M059J (cell line): ENCODE results near the gene ARHGEF28. TPM values are rescaled to one million over a fixed set of nuclear protein-coding genes. Genes with fewer than 3 reads are reported as not detected.

Experiments used
- DNase-seq: peaks from one replicate; pipeline ENCODE4 v3.0.0-alpha.2; 2012; ENCODE audit warnings: low read depth
- total RNA-seq: library from RNA; depleted of rRNA; stranded (reverse); fragments of >200 nt; shearing (Covaris generic); gene quantifications from 2 replicates; pipeline ENCODE4 v1.2.3, GENCODE V29; 2014

Gene ARHGEF28
- total RNA-seq, 1 experiment from 2014 or later = 12.0 TPM

DNA sequence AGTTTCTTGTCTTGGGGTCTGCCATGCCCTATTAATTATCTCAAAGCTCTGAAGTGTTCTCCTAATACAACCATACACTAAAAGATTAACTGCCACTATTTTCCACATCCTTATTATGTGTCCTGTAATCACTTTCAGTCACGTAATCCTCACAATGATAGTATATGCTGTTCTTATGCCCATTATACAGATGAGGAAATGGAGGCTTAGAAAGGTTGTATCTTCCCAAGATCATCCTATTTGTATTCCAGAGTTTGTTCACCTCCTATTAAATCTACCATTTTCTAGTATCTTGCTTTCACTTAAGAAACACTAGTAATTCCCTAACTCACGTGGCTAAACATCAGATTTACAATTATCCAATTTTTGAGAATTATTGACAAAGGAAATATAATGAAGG, 2.9 kb upstream of the ARHGEF28 start:
- no peak for DNase-seq

- DNase-seq = no peak
These were observed 2.0 kb upstream of the ARHGEF28 start for GRCh38 chr5:73623901-73624404.

DNA sequence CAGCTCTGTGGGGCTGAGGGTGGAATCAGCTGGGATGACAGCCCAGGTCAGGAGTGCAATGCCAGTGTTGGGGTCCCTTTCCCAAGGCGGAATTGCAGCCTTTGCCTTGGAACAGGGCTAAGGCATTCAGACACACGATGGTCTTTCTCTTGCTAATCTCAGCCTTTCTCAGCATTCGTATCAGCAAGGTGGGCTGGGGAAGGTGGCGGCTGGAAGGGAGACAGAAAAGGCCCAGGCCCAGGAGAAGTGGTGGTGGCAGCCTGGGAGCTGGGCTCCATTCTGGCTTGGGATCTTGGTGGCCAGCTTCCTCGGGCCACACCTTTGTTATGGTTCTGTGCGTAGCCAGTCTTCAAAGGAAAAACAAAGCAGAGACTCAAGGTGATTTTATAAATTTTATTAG, 1.1 kb upstream of the ARHGEF28 start:
- no peak for DNase-seq

DNA sequence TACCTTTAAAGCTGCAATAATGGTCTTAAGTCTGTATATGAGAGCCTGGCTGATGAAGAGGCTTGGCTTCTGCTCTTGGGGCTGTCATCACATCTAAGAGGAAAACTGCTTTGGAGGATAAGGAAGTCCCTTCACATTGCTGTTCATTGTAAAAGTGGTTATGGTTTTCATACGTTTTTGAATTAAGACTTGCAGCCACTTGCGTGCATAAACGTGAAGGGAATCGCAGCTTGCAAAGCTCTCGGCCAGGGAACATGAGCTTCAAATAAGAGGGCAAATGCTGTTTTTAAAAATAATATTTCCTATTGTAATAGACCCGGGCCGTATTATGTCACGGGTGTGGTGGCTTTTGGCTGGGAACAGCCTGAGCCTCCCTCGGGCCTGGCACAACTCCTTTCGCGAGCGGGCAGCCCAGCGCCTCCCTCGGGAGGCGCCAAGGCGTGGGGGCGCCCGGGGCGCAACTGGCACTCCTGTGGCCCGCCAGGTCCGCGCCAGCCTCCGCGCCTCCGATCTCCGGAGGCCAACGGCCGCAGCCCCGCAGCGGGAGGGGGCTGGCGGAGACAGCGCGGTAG, 538 bp upstream of the ARHGEF28 start:
- DNase-seq = no peak

DNA sequence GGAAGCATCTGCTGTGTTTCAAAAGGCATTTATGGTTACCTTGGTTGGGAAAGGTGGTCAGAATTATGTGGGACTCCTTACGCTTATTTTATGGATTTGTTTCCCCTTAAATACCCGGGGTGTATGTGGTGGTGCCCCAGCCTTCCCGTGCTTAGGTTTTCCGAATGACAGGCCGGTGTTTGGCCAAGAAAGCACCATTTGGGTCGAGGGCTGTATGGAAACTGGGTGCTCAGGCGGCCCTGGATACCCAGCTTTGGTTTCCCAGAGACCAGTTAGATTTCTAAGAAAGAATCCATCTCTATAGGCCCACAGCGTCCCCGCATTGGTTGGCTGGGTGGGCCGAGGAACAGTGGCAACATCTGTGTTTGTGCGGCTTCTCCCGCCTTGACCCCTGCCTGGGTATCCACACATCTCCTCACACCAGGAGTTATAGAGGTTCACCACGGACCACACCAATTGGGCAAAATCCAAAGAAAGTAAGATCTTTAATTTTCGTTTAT, 868 bp downstream of the ARHGEF28 start:
- DNase-seq = no peak

GRCh38 chr5:73629456-73629855, 3.5 kb downstream of the ARHGEF28 start:
- no peak for DNase-seq

DNA sequence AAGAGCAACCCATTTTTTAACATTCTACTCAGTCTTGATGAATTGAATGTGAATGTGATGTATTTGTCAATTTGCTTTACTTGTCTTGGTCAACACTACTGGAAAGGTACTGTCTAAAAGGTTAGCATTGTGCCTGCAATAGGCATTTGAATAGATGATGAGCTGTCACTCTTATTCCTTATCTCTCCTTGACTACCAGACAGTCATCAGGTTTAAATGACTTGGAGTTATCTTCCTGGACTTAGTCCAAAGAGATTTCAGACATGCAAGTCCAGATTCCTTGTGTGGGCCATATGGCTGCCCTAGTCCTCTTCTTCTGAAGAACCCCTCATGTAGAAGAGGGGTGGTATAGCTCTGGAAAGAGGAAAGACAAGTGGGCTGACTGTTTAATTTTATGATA, 4.8 kb downstream of the ARHGEF28 start:
- DNase-seq = no peak

DNA sequence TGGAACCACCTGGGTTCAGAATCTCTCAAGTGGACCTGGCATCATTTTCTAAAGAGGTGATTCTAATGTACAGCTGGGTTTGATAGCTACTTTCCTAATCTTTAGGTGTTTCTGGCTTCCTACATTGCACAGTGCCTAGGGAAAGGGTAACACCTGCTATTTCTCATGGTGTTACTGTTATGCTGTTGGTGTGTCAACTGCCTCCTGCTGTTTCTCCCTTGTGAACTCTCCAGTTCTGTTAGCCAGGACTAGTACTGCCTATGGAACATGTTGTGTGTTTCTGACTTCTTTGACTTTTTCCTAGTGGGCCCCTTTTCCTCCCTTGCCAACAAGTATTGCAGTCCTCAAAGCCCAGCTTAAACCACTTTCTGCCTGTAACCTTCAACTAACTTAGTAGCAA, 5.5 kb downstream of the ARHGEF28 start:
- no peak for DNase-seq

DNA sequence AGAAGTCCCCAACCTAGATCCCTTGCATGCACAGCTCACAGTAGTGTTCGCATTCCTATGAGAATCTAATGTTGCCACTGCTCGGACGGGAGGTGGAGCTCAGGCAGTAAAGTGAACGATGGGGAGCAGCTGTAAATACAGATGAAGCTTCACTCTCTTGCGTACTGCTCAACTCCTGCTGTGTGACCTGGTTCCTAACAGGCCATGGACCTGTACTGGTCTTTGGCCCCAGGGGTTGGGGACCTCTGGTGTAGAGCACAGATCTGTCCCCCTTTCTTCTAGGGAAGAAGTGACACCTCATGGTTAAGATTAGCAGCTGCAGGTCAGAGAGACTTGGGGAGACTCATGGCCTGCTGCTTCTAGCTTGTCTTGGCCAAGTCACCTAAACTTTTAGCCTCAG, 7.1 kb downstream of the ARHGEF28 start:
- no peak for DNase-seq

GRCh38 chr5:73636408-73636807, 10.4 kb downstream of the ARHGEF28 start:
- no peak for DNase-seq

DNA sequence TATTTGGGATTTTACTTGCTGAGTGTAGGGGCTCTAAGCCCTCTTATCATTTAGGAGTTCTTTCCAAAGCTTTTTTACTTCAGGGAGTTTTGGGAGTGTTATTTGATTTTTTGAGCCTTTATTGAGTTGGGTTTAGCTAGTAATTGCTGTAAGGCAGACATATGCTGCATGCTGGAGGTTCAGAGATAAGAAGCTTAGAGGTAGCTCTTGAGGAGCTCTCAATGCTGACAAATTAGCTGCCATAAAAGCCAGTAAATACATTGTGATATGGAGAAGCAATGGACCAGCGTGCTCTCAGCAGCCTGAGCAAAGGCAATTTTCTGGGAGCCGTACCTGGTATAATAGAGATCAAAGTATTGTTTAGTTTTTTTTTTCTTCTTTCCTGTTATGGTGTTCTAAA, 11.6 kb downstream of the ARHGEF28 start:
- no peak for DNase-seq

GRCh38 chr5:73638344-73639095, 12.5 kb downstream of the ARHGEF28 start:
- peak; percentile 72 for DNase-seq

DNA sequence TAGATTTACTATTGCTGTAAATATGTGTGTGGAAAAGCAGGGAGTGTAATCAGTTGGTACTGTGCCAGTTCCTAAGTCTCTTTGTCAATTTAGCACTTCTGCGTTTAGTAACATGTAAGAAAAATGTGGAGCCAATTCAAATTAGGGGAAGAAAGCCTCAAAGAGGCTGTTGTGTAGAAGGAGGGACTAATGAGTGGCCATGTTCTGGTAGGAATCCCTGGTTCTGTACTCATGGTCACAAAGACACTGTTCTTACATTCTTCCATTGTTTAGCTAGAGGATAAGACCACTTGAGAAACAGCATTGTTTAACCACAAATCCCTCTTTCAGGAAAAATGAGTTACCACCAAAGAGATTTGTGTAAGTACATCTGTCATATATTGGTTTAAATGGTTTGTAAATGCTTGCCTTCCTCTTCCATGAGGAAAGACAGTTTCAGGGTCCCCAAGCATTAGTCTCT, 14.9 kb downstream of the ARHGEF28 start:
- DNase-seq = peak; percentile 53

DNA sequence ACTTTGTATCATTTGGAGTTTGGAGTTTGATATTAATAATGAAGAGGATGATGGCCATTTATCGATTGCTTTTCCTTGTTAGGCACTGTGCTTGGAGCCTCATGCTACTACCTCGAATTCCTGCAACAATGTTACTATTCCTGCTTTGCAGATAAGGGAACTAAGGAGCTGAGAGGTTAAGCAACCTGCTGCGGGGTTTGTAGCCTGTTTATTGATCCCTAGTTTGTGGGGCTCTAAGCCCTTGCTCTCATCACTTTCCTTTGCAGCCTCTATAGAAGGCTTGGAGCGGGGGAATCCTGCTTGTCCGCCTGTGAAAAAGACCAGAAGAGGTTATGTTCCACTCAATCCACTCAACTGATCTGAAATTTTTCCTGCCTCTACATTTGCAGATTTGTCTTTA, 15.8 kb downstream of the ARHGEF28 start:
- DNase-seq = no peak

- no peak for DNase-seq
These were observed 16.3 kb downstream of the ARHGEF28 start for GRCh38 chr5:73642344-73642743.

- DNase-seq = no peak
These were observed 18.5 kb downstream of the ARHGEF28 start for GRCh38 chr5:73644385-73644963.

GRCh38 chr5:73647721-73648120, 21.7 kb downstream of the ARHGEF28 start:
- DNase-seq = no peak

DNA sequence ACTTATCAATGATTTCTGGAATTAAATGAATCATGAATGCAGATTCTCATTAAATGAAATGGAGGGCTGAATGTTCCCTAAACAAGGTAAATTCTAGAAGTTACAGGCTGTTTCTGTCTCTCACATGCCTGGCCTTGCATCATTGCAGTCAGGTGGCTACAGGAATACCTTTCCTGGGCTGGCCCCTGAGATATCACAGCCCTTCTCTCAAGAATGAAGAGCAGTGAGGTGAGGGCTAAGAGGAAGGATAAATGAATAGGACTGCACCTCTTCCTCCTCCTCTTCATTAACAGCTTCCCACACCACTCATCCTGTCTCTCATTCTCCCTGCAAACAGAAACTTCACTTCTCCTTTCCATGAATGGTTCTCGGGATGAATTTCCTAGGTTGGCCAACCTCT, 22.5 kb downstream of the ARHGEF28 start:
- no peak for DNase-seq

GRCh38 chr5:73649926-73650325, 23.9 kb downstream of the ARHGEF28 start:
- DNase-seq = no peak

GRCh38 chr5:73652391-73652790, 26.4 kb downstream of the ARHGEF28 start:
- no peak for DNase-seq

DNA sequence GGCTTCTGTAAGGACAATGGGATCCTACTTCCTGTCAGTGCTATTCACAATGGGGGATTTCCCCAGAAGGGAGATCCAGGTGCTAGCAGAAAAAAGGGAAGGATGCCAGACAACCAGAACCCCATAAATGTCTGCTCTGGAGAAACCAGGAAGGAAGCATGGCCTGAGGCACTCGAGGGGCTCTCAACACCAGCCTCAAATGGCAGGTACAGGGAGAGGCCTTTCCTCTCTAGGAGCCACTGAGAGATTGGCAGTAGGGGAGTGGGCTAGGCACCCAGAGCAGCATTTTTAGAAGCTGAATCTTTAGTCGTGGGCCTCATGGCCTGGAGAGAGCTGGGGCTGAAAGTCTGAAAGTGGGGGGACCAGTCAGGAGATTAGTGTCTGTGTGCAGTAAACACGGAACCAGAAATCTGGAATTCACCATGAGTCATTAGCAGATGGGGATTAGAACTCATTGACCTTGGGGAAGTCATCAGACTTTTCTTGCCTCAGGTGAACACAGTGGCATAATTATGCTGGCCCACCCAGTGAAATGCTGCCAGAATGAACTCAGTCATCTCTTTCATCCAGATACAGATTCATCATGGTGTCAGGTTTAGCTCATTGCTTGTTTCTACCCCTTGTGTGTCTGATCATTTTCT, 28.3 kb downstream of the ARHGEF28 start:
- DNase-seq = peak; percentile 91

DNA sequence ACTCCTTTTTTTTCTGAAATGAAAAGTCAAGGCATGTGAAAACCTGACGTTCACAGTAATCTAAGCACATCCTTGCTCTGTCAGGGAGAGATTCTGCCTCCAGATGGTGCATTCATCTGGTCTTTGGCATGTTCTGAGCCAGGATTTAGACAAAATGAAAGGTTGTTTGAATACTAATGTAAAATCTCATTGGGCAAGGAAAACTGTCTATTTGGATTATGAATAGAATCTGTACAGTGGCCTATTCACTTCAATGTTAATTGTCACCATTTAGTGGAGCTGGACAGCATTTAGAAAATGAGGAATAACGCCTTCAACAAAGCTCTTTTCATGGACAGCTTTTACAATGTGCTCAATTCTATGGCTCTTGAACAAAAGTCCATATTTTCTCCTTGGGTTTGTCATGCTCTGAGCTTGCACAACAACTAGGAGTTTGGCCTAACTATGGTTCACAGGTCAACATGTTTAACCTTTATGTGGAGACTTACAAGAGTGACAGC, 28.9 kb downstream of the ARHGEF28 start:
- DNase-seq = no peak
